HG03378 (cell line): ENCODE results near the gene UFC1.

Experiments used
- ATAC-seq: cut with Tn5 transposase; IDR thresholded peaks from one replicate; pipeline ENCODE4 v1.9.1; 2021; ENCODE audit warnings: mild to moderate bottlenecking, moderate library complexity; ENCODE audit not compliant: unreplicated experiment

Gene UFC1

GRCh38 chr1:161192476-161193465 is 39.0 kb downstream of the UFC1 start:
- ATAC-seq = no peak

GRCh38 chr1:161193561-161194235 is 39.9 kb downstream of the UFC1 start:
- ATAC-seq = no peak

- ATAC-seq = no peak
These were observed 41.4 kb downstream of the UFC1 start for GRCh38 chr1:161195171-161195570.

GRCh38 chr1:161196111-161196510 is 42.3 kb downstream of the UFC1 start:
- ATAC-seq = no peak

GRCh38 chr1:161196521-161197451 is 43.0 kb downstream of the UFC1 start:
- ATAC-seq = no peak

- ATAC-seq = no peak
These were observed 43.9 kb downstream of the UFC1 start for GRCh38 chr1:161197560-161198193.

- no peak for ATAC-seq
These were observed 44.6 kb downstream of the UFC1 start for GRCh38 chr1:161198194-161198896.

- ATAC-seq = no peak
These were observed 45.2 kb downstream of the UFC1 start, which contains the start of gene ADAMTS4 for GRCh38 chr1:161198897-161199431. TSS of gene ADAMTS4 (minus strand) at chr1:161199054. CDS start at chr1:161198627, 427 bp downstream.

- ATAC-seq = no peak
These were observed 45.8 kb downstream of the UFC1 start for GRCh38 chr1:161199506-161200139.

- no peak for ATAC-seq
These were observed 46.7 kb downstream of the UFC1 start for GRCh38 chr1:161200421-161200991.

GRCh38 chr1:161200992-161201835 is 47.4 kb downstream of the UFC1 start:
- no peak for ATAC-seq

GRCh38 chr1:161201836-161202712 is 48.3 kb downstream of the UFC1 start, which contains the start of gene NDUFS2:
TSS of gene NDUFS2 (plus strand) at chr1:161202367. CDS start at chr1:161202386, 19 bp downstream.
- peak; percentile 86 for ATAC-seq

GRCh38 chr1:161206411-161207140 is 52.8 kb downstream of the UFC1 start:
- ATAC-seq = no peak

- ATAC-seq = no peak
These were observed 53.4 kb downstream of the UFC1 start for GRCh38 chr1:161207173-161207572.
